ENCODE data around the gene TRIM66. TPM values are rescaled to one million over a fixed set of nuclear protein-coding genes. Genes with fewer than 3 reads are reported as not detected.

TRIM66 gene
- total and polyA plus RNA-seq, 2 experiments from 2014 or later, result 1.4 to 4.7 TPM

DNA sequence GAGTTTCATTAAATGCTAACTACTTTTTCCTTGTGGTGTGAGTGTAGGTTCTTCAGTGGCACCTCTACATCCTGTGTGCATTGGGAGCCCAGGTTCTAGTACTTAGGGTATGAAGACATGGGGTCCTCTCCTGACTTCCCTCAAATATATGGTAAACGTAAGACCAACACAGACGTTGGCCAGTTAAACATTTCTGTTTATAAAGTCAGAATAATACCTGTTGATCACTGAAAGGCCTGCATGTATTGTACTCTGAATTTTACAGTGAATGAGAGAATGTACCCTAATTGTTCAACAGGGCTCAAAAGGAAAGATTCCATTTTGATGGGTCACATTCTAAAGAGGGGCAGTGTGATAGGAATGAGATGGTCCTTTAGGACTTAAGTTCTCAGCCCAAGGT, 3.4 kb upstream of the TRIM66 start:
- Histone ChIP-seq H3K9me2 (replicated peaks; ENCODE audit: insufficient read depth) (no peaks in the 10 kb centered on the region), H3K79me2 (peaks cover 38% of the 10 kb centered on the region), H3K9me3 (ENCODE audit: low read depth) (no peaks in the 10 kb centered on the region), H3K27ac (no peak overlapping the region), H3K4me1 (ENCODE audit: insufficient read depth) (peaks cover 18% of the 10 kb centered on the region), H3K4me2 (no peak overlapping the region), H3K4me3 (no peak overlapping the region), H4K20me1 (ENCODE audit: insufficient read depth, poor library complexity, severe bottlenecking) (peaks cover 5% of the 10 kb centered on the region), H2AFZ (no peak overlapping the region), H3K27me3 (no peaks in the 10 kb centered on the region), H3K36me3 (replicated peaks; ENCODE audit: insufficient read depth, low read depth) (no peaks in the 10 kb centered on the region)
- WGBS (ENCODE audit: low lambda C conversion rate, missing lambda C conversion rate), result 83% methylated on average over 2 of the region's 2 CpGs
- TF ChIP-seq EZH2phosphoT487 (IDR thresholded peaks at IDR 0.05; ENCODE audit: low read depth, severe bottlenecking, unreplicated experiment) (no peak), EZH2 (IDR thresholded peaks at IDR 0.05; ENCODE audit: borderline replicate concordance) (no peak)
- TF ChIP-seq, protein P1, sequence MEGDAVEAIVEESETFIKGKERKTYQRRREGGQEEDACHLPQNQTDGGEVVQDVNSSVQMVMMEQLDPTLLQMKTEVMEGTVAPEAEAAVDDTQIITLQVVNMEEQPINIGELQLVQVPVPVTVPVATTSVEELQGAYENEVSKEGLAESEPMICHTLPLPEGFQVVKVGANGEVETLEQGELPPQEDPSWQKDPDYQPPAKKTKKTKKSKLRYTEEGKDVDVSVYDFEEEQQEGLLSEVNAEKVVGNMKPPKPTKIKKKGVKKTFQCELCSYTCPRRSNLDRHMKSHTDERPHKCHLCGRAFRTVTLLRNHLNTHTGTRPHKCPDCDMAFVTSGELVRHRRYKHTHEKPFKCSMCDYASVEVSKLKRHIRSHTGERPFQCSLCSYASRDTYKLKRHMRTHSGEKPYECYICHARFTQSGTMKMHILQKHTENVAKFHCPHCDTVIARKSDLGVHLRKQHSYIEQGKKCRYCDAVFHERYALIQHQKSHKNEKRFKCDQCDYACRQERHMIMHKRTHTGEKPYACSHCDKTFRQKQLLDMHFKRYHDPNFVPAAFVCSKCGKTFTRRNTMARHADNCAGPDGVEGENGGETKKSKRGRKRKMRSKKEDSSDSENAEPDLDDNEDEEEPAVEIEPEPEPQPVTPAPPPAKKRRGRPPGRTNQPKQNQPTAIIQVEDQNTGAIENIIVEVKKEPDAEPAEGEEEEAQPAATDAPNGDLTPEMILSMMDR (IDR thresholded peaks at IDR 0.05; ENCODE audit: poor library complexity), result no peak
- DNase-seq (ENCODE audit: low spot score), result no peak

DNA sequence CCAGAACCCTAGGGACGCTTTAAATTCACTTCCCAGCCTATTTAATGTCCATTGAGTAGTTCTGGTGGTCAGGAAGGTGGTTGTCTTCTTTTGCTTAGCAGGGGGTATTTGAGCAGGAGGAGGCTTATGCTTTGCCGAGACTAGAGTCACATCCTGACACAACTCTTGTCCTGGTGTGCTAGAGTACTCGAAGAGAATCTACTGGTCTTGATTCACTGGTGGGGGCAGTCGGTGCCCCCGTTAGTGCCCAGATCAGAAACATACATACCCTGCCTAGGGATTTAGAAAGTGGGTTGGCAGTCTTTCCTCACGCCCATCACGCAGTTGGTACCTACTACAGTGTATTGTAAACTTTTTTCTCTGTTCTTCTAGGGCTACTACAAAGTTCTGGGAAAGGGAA, 2.8 kb upstream of the TRIM66 start:
- TF ChIP-seq, protein P1 (IDR thresholded peaks at IDR 0.05; ENCODE audit: poor library complexity), result no peak
- no peak for TF ChIP-seq EZH2phosphoT487 (IDR thresholded peaks at IDR 0.05; ENCODE audit: low read depth, severe bottlenecking, unreplicated experiment)
- no peak for TF ChIP-seq EZH2 (IDR thresholded peaks at IDR 0.05; ENCODE audit: borderline replicate concordance)
- Histone ChIP-seq H3K27me3 (no peaks in the 10 kb centered on the region), H3K27ac (peak overlapping the region; percentile 10), H3K4me1 (ENCODE audit: insufficient read depth) (peaks cover 18% of the 10 kb centered on the region), H3K9me2 (replicated peaks; ENCODE audit: insufficient read depth) (no peaks in the 10 kb centered on the region), H3K36me3 (replicated peaks; ENCODE audit: insufficient read depth, low read depth) (no peaks in the 10 kb centered on the region), H4K20me1 (ENCODE audit: insufficient read depth, poor library complexity, severe bottlenecking) (peaks cover 5% of the 10 kb centered on the region), H3K4me2 (peak overlapping the region; percentile 90), H2AFZ (no peak overlapping the region), H3K9me3 (ENCODE audit: low read depth) (no peaks in the 10 kb centered on the region), H3K4me3 (no peak overlapping the region), H3K79me2 (peaks cover 38% of the 10 kb centered on the region)
- DNase-seq (ENCODE audit: low spot score), result no peak
- WGBS (ENCODE audit: low lambda C conversion rate, missing lambda C conversion rate), result 86% methylated on average over 7 of the region's 7 CpGs

DNA sequence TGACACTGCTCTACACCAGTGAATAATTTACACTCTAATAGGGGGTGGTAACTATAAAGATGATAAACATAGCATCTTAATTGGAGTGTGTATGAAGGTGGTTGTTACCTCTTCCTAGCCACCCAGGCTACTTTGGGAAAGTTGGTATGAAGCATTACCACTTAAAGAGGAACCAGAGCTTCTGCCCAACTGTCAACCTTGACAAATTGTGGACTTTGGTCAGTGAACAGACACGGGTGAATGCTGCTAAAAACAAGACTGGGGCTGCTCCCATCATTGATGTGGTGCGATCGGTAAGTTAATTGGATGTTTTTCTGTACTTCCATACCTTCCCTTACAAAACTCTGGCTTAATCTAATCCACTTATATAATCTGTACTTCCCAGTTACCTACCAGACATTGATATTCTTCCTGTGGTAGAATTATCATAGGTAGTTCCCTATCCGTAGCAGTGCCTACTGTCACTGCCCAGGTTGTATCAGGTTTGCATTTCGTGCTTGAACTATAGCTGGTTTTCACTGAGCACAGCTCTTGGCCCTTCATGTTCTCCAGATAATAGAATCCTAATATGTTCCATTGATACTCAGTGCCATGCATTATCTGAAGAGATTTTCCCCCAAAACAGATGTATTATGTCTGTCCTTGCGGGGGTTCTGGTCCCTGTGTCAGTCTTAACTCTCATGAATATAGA, 2.3 kb upstream of the TRIM66 start:
- 84% methylated on average over 6 of the region's 6 CpGs for WGBS (ENCODE audit: low lambda C conversion rate, missing lambda C conversion rate)
- TF ChIP-seq EZH2 (IDR thresholded peaks at IDR 0.05; ENCODE audit: borderline replicate concordance) (no peak), EZH2phosphoT487 (IDR thresholded peaks at IDR 0.05; ENCODE audit: low read depth, severe bottlenecking, unreplicated experiment) (no peak)
- TF ChIP-seq, protein P1 (IDR thresholded peaks at IDR 0.05; ENCODE audit: poor library complexity), result no peak
- peaks cover 5% of the 10 kb centered on the region for H4K20me1 ChIP-seq (ENCODE audit: insufficient read depth, poor library complexity, severe bottlenecking)
- no peaks in the 10 kb centered on the region for H3K27me3 ChIP-seq
- no peaks in the 10 kb centered on the region for H3K9me2 ChIP-seq (replicated peaks; ENCODE audit: insufficient read depth)
- H3K36me3 ChIP-seq (replicated peaks; ENCODE audit: insufficient read depth, low read depth), result no peaks in the 10 kb centered on the region
- peak overlapping the region; percentile 98 for H3K27ac ChIP-seq
- peaks cover 18% of the 10 kb centered on the region for H3K4me1 ChIP-seq (ENCODE audit: insufficient read depth)
- H3K79me2 ChIP-seq, result peaks cover 37% of the 10 kb centered on the region
- H3K4me3 ChIP-seq, result peak overlapping the region; percentile 89
- DNase-seq (ENCODE audit: low spot score), result no peak
- H2AFZ ChIP-seq, result no peak overlapping the region
- H3K4me2 ChIP-seq, result peak overlapping the region; percentile 90
- H3K9me3 ChIP-seq (ENCODE audit: low read depth), result no peaks in the 10 kb centered on the region

Measured in hepatocyte (in vitro differentiated cells).